Fibroblast of lung (primary cell): ENCODE data around the gene FUBP3. TPM values are rescaled to one million over a fixed set of nuclear protein-coding genes. Genes with fewer than 3 reads are reported as not detected.
A peak's percentile ranks its signal among the peaks of the same experiment; 100 is the strongest.

Experiments
- DNase-seq, 2 donors: peaks; one replicate each; pipeline versions ENCODE4 v3.0.0 to v3.0.0-alpha.2; 2010; ENCODE audit warnings: low read depth in 2 of 2
- H2AFZ ChIP-seq: 2 replicates; pipeline ENCODE4 v1.5.1; 2012; ENCODE audit warnings: low read length, control low read depth, inconsistent platforms
- H3K27ac ChIP-seq: 2 replicates; pipeline ENCODE4 v1.5.1; 2011; ENCODE audit warnings: low read length, control low read depth; ENCODE audit not compliant: insufficient read depth
- H3K27me3 ChIP-seq: 2 replicates; pipeline ENCODE4 v1.5.1; 2011; ENCODE audit warnings: mild to moderate bottlenecking, low read length; ENCODE audit not compliant: control insufficient read depth, insufficient read depth
- H3K36me3 ChIP-seq: 2 replicates; pipeline ENCODE4 v1.5.1; 2011; ENCODE audit warnings: low read length; ENCODE audit not compliant: control insufficient read depth, insufficient read depth
- H3K4me1 ChIP-seq: 2 replicates; pipeline ENCODE4 v1.5.1; 2011; ENCODE audit warnings: low read length; ENCODE audit not compliant: control insufficient read depth, insufficient read depth; ENCODE audit errors: extremely low read depth
- H3K4me2 ChIP-seq: 2 replicates; pipeline ENCODE4 v1.5.1; 2011; ENCODE audit warnings: low read length, control low read depth; ENCODE audit not compliant: insufficient read depth; ENCODE audit errors: extremely low read depth
- H3K4me3 ChIP-seq, 4 experiments: fragments of 200-600 bp in 1 of 4; sonication (generic) in 1 of 4; replicated peaks in 1 of 4; 2 replicates each; pipeline ENCODE4 v1.5.1; 2011 to 2016; ENCODE audit warnings: low read length in 4 of 4, low read depth in 3 of 4, mild to moderate bottlenecking in 3 of 4, control low read depth in 2 of 4, inconsistent platforms in 1 of 4, mixed read lengths in 1 of 4; ENCODE audit not compliant: insufficient read depth in 1 of 4; ENCODE audit errors: control extremely low read depth in 1 of 4
- H3K79me2 ChIP-seq: 2 replicates; pipeline ENCODE4 v1.5.1; 2012; ENCODE audit warnings: mild to moderate bottlenecking, low read length, inconsistent platforms; ENCODE audit not compliant: control insufficient read depth, insufficient read depth
- H3K9ac ChIP-seq: 2 replicates; pipeline ENCODE4 v1.5.1; 2011; ENCODE audit warnings: mild to moderate bottlenecking, low read length, control low read depth; ENCODE audit not compliant: insufficient read depth
- H3K9me3 ChIP-seq: 2 replicates; pipeline ENCODE4 v1.5.1; 2012; ENCODE audit warnings: low read depth, low read length; ENCODE audit not compliant: control insufficient read depth, insufficient read depth
- H4K20me1 ChIP-seq: 2 replicates; pipeline ENCODE4 v1.5.1; 2011; ENCODE audit warnings: low read length; ENCODE audit not compliant: control insufficient read depth, insufficient read depth; ENCODE audit errors: extremely low read depth
- CTCF ChIP-seq, 2 donors: IDR thresholded peaks in 1 of 2; conservative IDR thresholded peaks in 1 of 2; 1 replicate in 1 of 2; 2 replicates in 1 of 2; pipeline ENCODE4 v1.5.1; 2011 to 2012; ENCODE audit warnings: low read length in 2 of 2, control low read depth in 1 of 2, inconsistent platforms in 1 of 2, low read depth in 1 of 2, mild to moderate bottlenecking in 1 of 2
- EZH2 ChIP-seq: IDR thresholded peaks from 2 replicates; pipeline ENCODE4 v1.5.1; 2012; ENCODE audit warnings: low read length, control low read depth, mild to moderate bottlenecking; ENCODE audit errors: missing control alignments
- polyA plus RNA-seq, 2 donors: library from polyadenylated mRNA; depleted of rRNA in 1 of 2; stranded (reverse) in 1 of 2; unstranded in 1 of 2; fragments of >200 nt; gene quantifications; 2 replicates each; pipeline ENCODE4 v1.2.1, GENCODE V29; 2011 to 2012; ENCODE audit warnings: missing spikeins in 1 of 2
- total RNA-seq: library from RNA; depleted of rRNA; stranded (reverse); fragments of >200 nt; gene quantifications from 2 replicates; pipeline ENCODE4 v1.2.1, GENCODE V29; 2014

FUBP3 gene
- total and polyA plus RNA-seq, 2 donors (not counting 1 experiment from before 2014, with no cell fraction given): 35.7 to 36.2 TPM

- DNase-seq: no peak
- Histone ChIP-seq H2AFZ (no peak overlapping the region), H3K4me2 (no peak overlapping the region), H3K27ac (no peak overlapping the region), H3K9ac (no peak overlapping the region), H3K9me3 (no peaks in the 10 kb centered on the region), H3K4me3 (no peak overlapping the region), H3K79me2 (no peaks in the 10 kb centered on the region), H3K4me1 (no peaks in the 10 kb centered on the region), H3K36me3 (no peaks in the 10 kb centered on the region), H3K27me3 (peaks cover 88% of the 10 kb centered on the region), H4K20me1 (no peaks in the 10 kb centered on the region)
- no peak for TF ChIP-seq CTCF (conservative IDR thresholded peaks at IDR 0.05 in 1 of 2, IDR thresholded peaks at IDR 0.05 in 1 of 2; ENCODE audit: low read depth in 1 of 2, low read length in 2 of 2)
- TF ChIP-seq EZH2: peak; percentile 95
These were observed 84.0 kb downstream of the FUBP3 start for GRCh38 chr9:130663258-130663976.

- no peak overlapping the region for H3K4me2 ChIP-seq
- H3K36me3 ChIP-seq: no peaks in the 10 kb centered on the region
- no peaks in the 10 kb centered on the region for H3K79me2 ChIP-seq
- H2AFZ ChIP-seq: no peak overlapping the region
- no peak for TF ChIP-seq CTCF (conservative IDR thresholded peaks at IDR 0.05 in 1 of 2, IDR thresholded peaks at IDR 0.05 in 1 of 2; ENCODE audit: low read depth in 1 of 2, low read length in 2 of 2)
- TF ChIP-seq EZH2: peak; percentile 89
- H3K27ac ChIP-seq: no peak overlapping the region
- no peak for DNase-seq
- no peak overlapping the region for H3K4me3 ChIP-seq
- H3K9me3 ChIP-seq: no peaks in the 10 kb centered on the region
- H4K20me1 ChIP-seq: no peaks in the 10 kb centered on the region
- H3K9ac ChIP-seq: no peak overlapping the region
- H3K27me3 ChIP-seq: peaks cover 83% of the 10 kb centered on the region
- H3K4me1 ChIP-seq: no peaks in the 10 kb centered on the region
These were observed 84.5 kb downstream of the FUBP3 start for GRCh38 chr9:130663977-130664250.

- Histone ChIP-seq H3K4me2 (no peak within 1 kb of the TSS), H3K9ac (no peak within 1 kb of the TSS), H2AFZ (no peak within 1 kb of the TSS), H3K27ac (no peak within 1 kb of the TSS), H4K20me1 (no peaks in the 10 kb centered on the region), H3K27me3 (peaks cover 78% of the 10 kb centered on the region), H3K4me3 (no peak within 1 kb of the TSS), H3K4me1 (no peaks in the 10 kb centered on the region), H3K79me2 (no peaks in the 10 kb centered on the region), H3K36me3 (no peaks in the 10 kb centered on the region), H3K9me3 (no peaks in the 10 kb centered on the region)
- DNase-seq: no peak
- TF ChIP-seq EZH2: peak; percentile 92
- no peak for TF ChIP-seq CTCF (conservative IDR thresholded peaks at IDR 0.05 in 1 of 2, IDR thresholded peaks at IDR 0.05 in 1 of 2; ENCODE audit: low read depth in 1 of 2, low read length in 2 of 2)
These were observed 85.1 kb downstream of the FUBP3 start, which contains the start of gene PRDM12 for GRCh38 chr9:130664251-130665028. TSS of gene PRDM12 (plus strand) at chr9:130664594. CDS start at chr9:130664654, 60 bp downstream.
